Fibroblast of pulmonary artery (primary cell): ENCODE results near the gene GNAS-AS1.

Source experiments
- DNase-seq: peaks from one replicate; pipeline ENCODE4 v3.0.0-alpha.2; 2010; ENCODE audit warnings: low read depth
- H3K4me3 ChIP-seq: replicated peaks from 2 replicates; pipeline ENCODE4 v1.5.1; 2011; ENCODE audit warnings: low read depth, mild to moderate bottlenecking, control low read depth, low read length, moderate library complexity
- TF ChIP-seq, protein P1 (sequence below): IDR thresholded peaks from 2 replicates; pipeline ENCODE4 v1.5.1; 2011; ENCODE audit warnings: mild to moderate bottlenecking, control low read depth, low read length, inconsistent platforms; ENCODE audit errors: missing control alignments

The GNAS-AS1 gene

DNA sequence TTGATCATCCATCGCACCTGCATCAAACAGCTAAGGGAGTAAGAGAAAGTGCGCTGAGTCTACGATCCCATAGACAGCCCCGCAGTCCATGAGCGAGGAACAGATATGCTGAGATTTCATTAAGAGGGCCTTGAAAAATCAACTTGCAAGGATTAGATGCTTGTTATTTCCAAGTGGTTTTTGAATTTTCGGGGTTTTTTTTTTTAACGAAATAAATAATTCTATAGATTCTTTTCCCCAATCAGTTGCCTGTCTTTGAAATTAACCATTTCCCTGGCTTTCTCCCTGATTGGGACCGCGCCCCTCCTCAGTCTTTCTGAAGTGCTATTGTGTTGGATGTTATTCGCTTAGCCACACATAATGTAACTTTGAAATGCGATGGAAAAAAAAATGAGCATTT is 48.6 kb downstream of the GNAS-AS1 start:
- no peak overlapping the region for H3K4me3 ChIP-seq
- TF ChIP-seq, protein P1, sequence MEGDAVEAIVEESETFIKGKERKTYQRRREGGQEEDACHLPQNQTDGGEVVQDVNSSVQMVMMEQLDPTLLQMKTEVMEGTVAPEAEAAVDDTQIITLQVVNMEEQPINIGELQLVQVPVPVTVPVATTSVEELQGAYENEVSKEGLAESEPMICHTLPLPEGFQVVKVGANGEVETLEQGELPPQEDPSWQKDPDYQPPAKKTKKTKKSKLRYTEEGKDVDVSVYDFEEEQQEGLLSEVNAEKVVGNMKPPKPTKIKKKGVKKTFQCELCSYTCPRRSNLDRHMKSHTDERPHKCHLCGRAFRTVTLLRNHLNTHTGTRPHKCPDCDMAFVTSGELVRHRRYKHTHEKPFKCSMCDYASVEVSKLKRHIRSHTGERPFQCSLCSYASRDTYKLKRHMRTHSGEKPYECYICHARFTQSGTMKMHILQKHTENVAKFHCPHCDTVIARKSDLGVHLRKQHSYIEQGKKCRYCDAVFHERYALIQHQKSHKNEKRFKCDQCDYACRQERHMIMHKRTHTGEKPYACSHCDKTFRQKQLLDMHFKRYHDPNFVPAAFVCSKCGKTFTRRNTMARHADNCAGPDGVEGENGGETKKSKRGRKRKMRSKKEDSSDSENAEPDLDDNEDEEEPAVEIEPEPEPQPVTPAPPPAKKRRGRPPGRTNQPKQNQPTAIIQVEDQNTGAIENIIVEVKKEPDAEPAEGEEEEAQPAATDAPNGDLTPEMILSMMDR = no peak
- DNase-seq = no peak

DNA sequence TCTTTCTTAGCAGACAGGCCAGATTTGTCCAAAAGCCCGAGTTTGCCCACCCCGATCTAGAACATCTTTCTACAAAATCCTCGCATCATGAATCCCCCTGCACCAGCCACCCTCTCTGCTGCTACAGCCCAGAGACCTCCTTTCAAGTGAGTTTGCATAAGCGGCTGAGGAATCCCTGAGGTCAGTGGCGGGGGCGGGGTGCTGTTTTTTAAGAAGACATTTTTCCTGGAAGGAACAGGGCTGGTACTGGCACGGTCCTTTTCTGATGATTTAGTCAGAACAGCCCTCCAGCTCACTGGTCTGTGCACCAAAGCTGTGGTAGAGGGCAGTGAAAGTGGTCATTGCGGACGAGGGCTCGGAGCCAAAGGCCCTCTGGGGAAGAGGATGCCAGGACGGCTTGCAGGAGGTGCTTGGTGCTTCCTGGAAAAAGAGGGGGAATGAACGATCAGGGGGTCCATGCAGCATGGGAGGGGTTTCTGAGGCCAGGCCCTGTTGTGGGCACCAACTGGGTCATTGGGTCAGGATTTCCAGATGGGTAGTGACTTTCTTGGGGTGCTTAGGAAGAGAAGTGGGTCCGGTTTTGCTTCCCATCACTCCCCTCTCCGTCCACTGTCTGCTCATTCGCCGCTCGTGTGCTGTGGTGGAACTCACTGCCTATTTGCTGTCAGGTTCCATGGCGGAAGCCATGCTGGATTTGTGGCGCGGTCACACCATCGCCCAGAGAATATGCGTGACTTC is 50.4 kb downstream of the GNAS-AS1 start:
- H3K4me3 ChIP-seq = no peak overlapping the region
- TF ChIP-seq, protein P1 = no peak
- no peak for DNase-seq

DNA sequence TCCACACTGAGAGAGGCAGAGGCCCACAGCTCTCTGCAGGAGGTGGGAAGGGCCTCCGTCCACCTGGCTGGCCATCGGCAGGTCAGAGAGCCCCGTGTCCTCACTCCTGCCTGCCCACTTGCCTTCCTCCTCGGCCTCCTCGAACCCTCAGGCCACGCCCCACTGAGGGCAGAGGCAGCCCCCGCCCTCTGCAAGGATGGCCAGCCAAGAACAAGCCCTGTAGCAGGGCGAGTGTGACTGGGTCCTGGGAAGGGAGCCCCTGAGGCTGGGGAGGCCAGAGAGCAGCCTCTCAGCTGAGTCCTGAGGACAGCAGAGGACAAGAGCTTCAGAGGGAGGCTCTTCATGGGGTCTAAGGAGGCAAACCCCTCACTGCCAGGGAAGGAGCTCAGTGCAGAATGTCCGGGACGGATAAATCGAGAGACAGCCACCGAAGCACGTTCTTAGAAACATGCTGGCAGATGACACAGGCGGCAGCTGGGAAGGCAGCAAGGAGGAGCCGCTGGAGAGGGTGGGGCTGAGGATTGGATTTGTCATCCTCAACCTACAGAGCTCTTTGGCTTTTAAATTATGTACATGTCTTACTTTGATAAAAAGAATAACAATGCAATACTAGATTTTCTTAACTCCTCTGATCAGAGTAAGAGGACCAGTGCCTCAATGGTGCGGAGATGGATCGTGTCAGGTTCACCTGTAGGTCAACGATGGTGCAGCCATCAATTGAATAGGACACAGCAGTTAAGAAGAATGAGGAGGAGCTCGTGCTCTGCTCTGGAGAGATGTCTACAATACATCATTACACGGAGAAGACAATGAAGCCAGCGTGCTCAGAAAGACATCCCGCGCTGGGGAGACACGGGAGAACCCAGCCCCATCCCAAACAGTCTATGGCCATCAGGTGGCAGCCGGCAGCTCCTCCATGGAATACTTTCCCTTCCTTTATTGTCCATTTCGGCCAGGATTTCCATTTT is 53.0 kb downstream of the GNAS-AS1 start:
- TF ChIP-seq, protein P1 = no peak

DNA sequence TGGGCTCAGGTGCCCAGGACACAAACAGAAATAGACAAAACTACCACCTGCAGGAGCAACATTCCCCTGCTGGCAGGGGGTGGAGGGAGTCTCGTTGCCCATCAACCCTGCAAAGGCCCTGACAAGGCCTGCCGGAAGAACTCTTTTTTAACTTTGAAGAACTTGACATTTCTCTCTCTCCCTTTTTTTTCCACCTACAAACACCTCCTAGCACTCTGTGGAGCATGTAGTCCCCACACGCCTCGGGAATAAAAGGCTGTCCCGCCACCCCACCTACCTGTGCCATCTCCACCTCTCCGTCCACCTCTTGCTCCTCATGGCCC is 54.8 kb downstream of the GNAS-AS1 start:
- no peak for DNase-seq
- H3K4me3 ChIP-seq = no peak overlapping the region
- TF ChIP-seq, protein P1 = no peak

More for the DNA sequence above, 53.0 kb downstream of the GNAS-AS1 start:
- H3K4me3 ChIP-seq = no peak overlapping the region
- DNase-seq = no peak

GRCh38 chr20:58795181-58795922 is 55.4 kb downstream of the GNAS-AS1 start:
- DNase-seq = no peak
- H3K4me3 ChIP-seq = no peak overlapping the region
- TF ChIP-seq, protein P1 = no peak

- H3K4me3 ChIP-seq = no peak overlapping the region
- TF ChIP-seq, protein P1 = no peak
- DNase-seq = no peak
These were observed 56.1 kb downstream of the GNAS-AS1 start for GRCh38 chr20:58794510-58795180.
